IMR-90 (cell line): Measurements from ENCODE around the gene MDM4. TPM values are rescaled to one million over a fixed set of nuclear protein-coding genes. Genes with fewer than 3 reads are reported as not detected.

ENCODE experiments used
- ATAC-seq: fragments of 200-7000 bp; cut with Tn5 transposase; 2 replicates; pipeline ENCODE4 v1.9.1; 2020; ENCODE audit warnings: low read depth, mild to moderate bottlenecking, moderate library complexity
- BruUV-seq: library from RNA; stranded (reverse); fragments of 400-500 nt; replicated peaks from 2 replicates; lab custom pipeline; 2021; lab: Mats Ljungman, UMichigan
- CTCF ChIA-PET: fragments of 300-600 bp; formaldehyde crosslinking; extraction: SDS; loops from one replicate; lab custom pipeline; 2021; ENCODE audit warnings: antibody characterized with exemption; lab: Yijun Ruan, JAX
- POLR2A ChIA-PET: fragments of 300-600 bp; sonication (Branson Sonifier 250); formaldehyde crosslinking; loops from one replicate; lab custom pipeline; 2022; ENCODE audit warnings: antibody characterized with exemption; ENCODE audit not compliant: unreplicated experiment; lab: Charles Lee
- DNase-seq: peaks from one replicate; pipeline ENCODE4 v3.0.0; 2013
- H2AFZ ChIP-seq: replicated peaks from 2 replicates; pipeline ENCODE3; 2013; ENCODE audit warnings: low read length, mild to moderate bottlenecking; ENCODE audit not compliant: poor library complexity
- H2AK5ac ChIP-seq: 2 replicates; pipeline ENCODE4 v1.6.1; 2013; ENCODE audit warnings: low read depth, low read length, inconsistent platforms
- H2AK9ac ChIP-seq: replicated peaks from 2 replicates; pipeline ENCODE3; 2013; ENCODE audit warnings: mild to moderate bottlenecking, low read depth, low read length, moderate library complexity; ENCODE audit not compliant: poor library complexity
- H2BK120ac ChIP-seq: 2 replicates; pipeline ENCODE4 v1.6.1; 2013; ENCODE audit warnings: low read depth, low read length, inconsistent platforms
- H2BK15ac ChIP-seq: 3 replicates; pipeline ENCODE4 v1.6.1; 2013; ENCODE audit warnings: low read depth, low read length, inconsistent platforms
- H2BK20ac ChIP-seq: 2 replicates; pipeline ENCODE4 v1.6.1; 2013; ENCODE audit warnings: low read depth, mild to moderate bottlenecking, inconsistent platforms, low read length, moderate library complexity
- H2BK5ac ChIP-seq: 2 replicates; pipeline ENCODE4 v1.6.1; 2013; ENCODE audit warnings: mild to moderate bottlenecking, low read depth, low read length, inconsistent platforms; ENCODE audit not compliant: poor library complexity, severe bottlenecking
- H3K14ac ChIP-seq: replicated peaks from 2 replicates; pipeline ENCODE4 v1.6.1; 2013; ENCODE audit warnings: low read depth, low read length, inconsistent platforms
- H3K18ac ChIP-seq: 2 replicates; pipeline ENCODE4 v1.6.1; 2013; ENCODE audit warnings: low read depth, low read length, control low read depth
- H3K23ac ChIP-seq: 2 replicates; pipeline ENCODE4 v1.6.1; 2013; ENCODE audit warnings: low read depth, low read length, inconsistent platforms
- H3K27ac ChIP-seq: 2 replicates; pipeline ENCODE4 v1.5.1; 2013; ENCODE audit warnings: mild to moderate bottlenecking, control low read depth, low read length; ENCODE audit not compliant: insufficient read depth
- H3K27me3 ChIP-seq: 2 replicates; pipeline ENCODE4 v1.6.1; 2013; ENCODE audit warnings: low read length; ENCODE audit not compliant: control insufficient read depth, insufficient read depth
- H3K36me3 ChIP-seq: 2 replicates; pipeline ENCODE4 v1.6.1; 2013; ENCODE audit warnings: low read length, mixed read lengths; ENCODE audit not compliant: control insufficient read depth, insufficient read depth
- H3K4ac ChIP-seq: 2 replicates; pipeline ENCODE4 v1.6.1; 2013; ENCODE audit warnings: low read depth, low read length, inconsistent platforms
- H3K4me1 ChIP-seq: 2 replicates; pipeline ENCODE4 v1.6.1; 2013; ENCODE audit warnings: low read length, mixed read lengths; ENCODE audit not compliant: control insufficient read depth, insufficient read depth
- H3K4me2 ChIP-seq: 2 replicates; pipeline ENCODE4 v1.6.1; 2013; ENCODE audit warnings: low read depth, mild to moderate bottlenecking, control low read depth, low read length, moderate library complexity
- H3K4me3 ChIP-seq: 2 replicates; pipeline ENCODE4 v1.5.1; 2013; ENCODE audit warnings: low read depth, mild to moderate bottlenecking, control low read depth, low read length, moderate library complexity; ENCODE audit not compliant: insufficient read depth
- H3K56ac ChIP-seq: 2 replicates; pipeline ENCODE4 v1.6.1; 2013; ENCODE audit warnings: low read length, inconsistent platforms; ENCODE audit not compliant: insufficient read depth; ENCODE audit errors: extremely low read depth
- H3K79me1 ChIP-seq, 2 experiments: 2 replicates each; pipeline ENCODE4 v1.6.1; 2013; ENCODE audit warnings: low read length in 2 of 2, inconsistent platforms in 1 of 2, low read depth in 1 of 2
- H3K9ac ChIP-seq: 2 replicates; pipeline ENCODE4 v1.6.1; 2013; ENCODE audit warnings: low read depth, low read length, control low read depth
- H3K9me1 ChIP-seq: 2 replicates; pipeline ENCODE4 v1.6.1; 2013; ENCODE audit warnings: low read length, inconsistent platforms; ENCODE audit not compliant: insufficient read depth
- H3K9me3 ChIP-seq: 2 replicates; pipeline ENCODE4 v1.6.1; 2013; ENCODE audit warnings: low read length; ENCODE audit not compliant: control insufficient read depth, insufficient read depth
- H4K20me1 ChIP-seq: 2 replicates; pipeline ENCODE4 v1.6.1; 2013; ENCODE audit warnings: low read length, inconsistent platforms; ENCODE audit not compliant: insufficient read depth
- H4K5ac ChIP-seq: 2 replicates; pipeline ENCODE4 v1.6.1; 2013; ENCODE audit warnings: mild to moderate bottlenecking, low read depth, low read length, control low read depth
- H4K8ac ChIP-seq, 2 experiments: 2 replicates each; pipeline ENCODE4 v1.6.1; 2013; ENCODE audit warnings: low read depth in 2 of 2, low read length in 2 of 2, control low read depth in 1 of 2, inconsistent platforms in 1 of 2
- H4K91ac ChIP-seq: 2 replicates; pipeline ENCODE4 v1.6.1; 2013; ENCODE audit warnings: low read depth, low read length, inconsistent platforms; ENCODE audit not compliant: insufficient read depth
- MAZ ChIP-seq: IDR thresholded peaks from 2 replicates; pipeline ENCODE4 v1.6.1; 2012; ENCODE audit warnings: low read depth, mild to moderate bottlenecking, low read length, improper control_type of control experiment, moderate library complexity, borderline replicate concordance
- WGBS, 2 experiments: methylation state at CpG; one replicate each; pipeline versions ENCODE4 v1.1.5 to v1.1.7; 2013; ENCODE audit warnings: missing lambda C conversion rate in 2 of 2; ENCODE audit not compliant: insufficient read length in 1 of 2; ENCODE audit errors: extremely low coverage in 2 of 2; 5-methylcytosine and 5-hydroxymethylcytosine counted together
- dilution Hi-C: fragments of 300-500 bp; cut with HindIII; formaldehyde crosslinking; loops from one replicate; pipeline ENCODE4 v1.14.3; 2018; ENCODE audit warnings: low sequenced_read_pairs; ENCODE audit not compliant: unreplicated experiment
- in situ Hi-C: fragments of 300-500 bp; cut with MboI; formaldehyde crosslinking; loops from 3 replicates; pipeline ENCODE4 v1.14.3; 2019; ENCODE audit warnings: low sequenced_read_pairs, inconsistent platforms, mixed read lengths
- intact Hi-C: fragments of 100-400 bp; cut with micrococcal nuclease; formaldehyde crosslinking; loops from 2 replicates; pipeline ENCODE4 v1.10.0; 2022
- polyA plus RNA-seq, 3 experiments: library from polyadenylated mRNA; depleted of rRNA; stranded (reverse); fragments of >200 nt; gene quantifications; 2 replicates each; pipeline ENCODE4 v1.2.3, GENCODE V29; 2012; ENCODE audit warnings: low replicate concordance in 1 of 3
- total RNA-seq: library from RNA; depleted of rRNA; stranded (reverse); fragments of >200 nt; gene quantifications from 2 replicates; pipeline ENCODE4 v1.2.3, GENCODE V29; 2012

MDM4 gene
- total and polyA plus RNA-seq, 2 of the 4 experiments (the other 2 are of a cell fraction): 7.4 to 20.1 TPM

- TF ChIP-seq MAZ: no peak
- H2AFZ ChIP-seq: no peak overlapping the region
- dilution Hi-C loops (no loop called here), intact Hi-C loops (no loop called here), in situ Hi-C loops (no loop called here)
- H3K9ac ChIP-seq: no peak overlapping the region
- H2BK120ac ChIP-seq: no peak overlapping the region
- WGBS, 2 experiments: no CpG with 5 or more reads among the region's 1 CpG
- no peaks in the 10 kb centered on the region for H3K79me1 ChIP-seq
- H3K4me2 ChIP-seq: no peak overlapping the region
- no peak for ATAC-seq
- H3K4me1 ChIP-seq: peaks cover 6% of the 10 kb centered on the region; the same call in 1 of the 2 replicates
- no peak for DNase-seq
- no peak overlapping the region for H4K5ac ChIP-seq
- no peak overlapping the region for H4K8ac ChIP-seq
- no peak overlapping the region for H3K4ac ChIP-seq
- H3K9me1 ChIP-seq: peaks cover 18% of the 10 kb centered on the region; the same call in 1 of the 2 replicates
- H3K14ac ChIP-seq: no peak overlapping the region
- no peak overlapping the region for H3K27ac ChIP-seq
- peaks cover 24% of the 10 kb centered on the region for H4K20me1 ChIP-seq
- no peak overlapping the region for H2BK5ac ChIP-seq
- no peak overlapping the region for H2AK9ac ChIP-seq
- no peak overlapping the region for H2BK15ac ChIP-seq
- H3K27me3 ChIP-seq: peaks cover 4% of the 10 kb centered on the region; the same call in 1 of the 2 replicates
- no TSS peak for BruUV-seq
- H2BK20ac ChIP-seq: no peak overlapping the region
- ChIA-PET POLR2A (no interaction called here), CTCF (no interaction called here)
- no peaks in the 10 kb centered on the region; the same call in 1 of the 2 replicates for H3K36me3 ChIP-seq
- no peaks in the 10 kb centered on the region for H3K9me3 ChIP-seq
- no peak overlapping the region for H4K91ac ChIP-seq
- no peak overlapping the region for H3K18ac ChIP-seq
- no peak overlapping the region for H3K56ac ChIP-seq
- no peak overlapping the region for H3K4me3 ChIP-seq
- H2AK5ac ChIP-seq: no peak overlapping the region
- H3K23ac ChIP-seq: no peak overlapping the region
These were observed 42.7 kb upstream of the MDM4 start for GRCh38 chr1:204473400-204473965.
